HepG2 (cell line): ENCODE data around the gene INHBE. TPM values are rescaled to one million over a fixed set of nuclear protein-coding genes. Genes with fewer than 3 reads are reported as not detected.

Experiments used
- HNRNPK ChIP-seq: fragments of 200-400 bp; formaldehyde crosslinking; IDR thresholded peaks from 2 replicates; pipeline ENCODE4 v1.6.1; 2018; ENCODE audit warnings: low read length, low read depth, moderate library complexity, mild to moderate bottlenecking; ENCODE audit not compliant: poor library complexity, severe bottlenecking
- KDM5B ChIP-seq: sonication (generic); formaldehyde crosslinking; IDR thresholded peaks from 2 replicates; pipeline ENCODE4 v1.4.0; 2020; ENCODE audit warnings: missing genetic modification reagents, mild to moderate bottlenecking, borderline replicate concordance
- NR2F6 ChIP-seq, 2 experiments: IDR thresholded peaks; 2 replicates each; pipeline ENCODE4 v1.6.1; 2016; ENCODE audit warnings: antibody characterized with exemption in 1 of 2, mild to moderate bottlenecking in 1 of 2
- NR3C1 ChIP-seq: sonication (generic); formaldehyde crosslinking; IDR thresholded peaks from 2 replicates; pipeline ENCODE4 v1.4.0; 2020; ENCODE audit warnings: missing genetic modification reagents
- NRL ChIP-seq: sonication (generic); formaldehyde crosslinking; IDR thresholded peaks from 2 replicates; pipeline ENCODE4 v1.5.0; 2020; ENCODE audit warnings: missing genetic modification reagents, mild to moderate bottlenecking, moderate library complexity, borderline replicate concordance
- RBM22 ChIP-seq: fragments of 200-400 bp; formaldehyde crosslinking; optimal IDR thresholded peaks from 2 replicates; pipeline ENCODE3; 2017; ENCODE audit warnings: mild to moderate bottlenecking, low read length, moderate library complexity
- SSRP1 ChIP-seq: IDR thresholded peaks from 2 replicates; pipeline ENCODE4 v1.6.1; 2016; ENCODE audit warnings: control low read depth
- STAT5B ChIP-seq: sonication (generic); formaldehyde crosslinking; IDR thresholded peaks from 2 replicates; pipeline ENCODE4 v1.4.0; 2020; ENCODE audit warnings: missing genetic modification reagents
- ZBED4 ChIP-seq: sonication (generic); formaldehyde crosslinking; IDR thresholded peaks from 2 replicates; pipeline ENCODE4 v1.4.0; 2020; ENCODE audit warnings: missing genetic modification reagents, borderline replicate concordance
- ZBTB7B ChIP-seq: sonication (generic); formaldehyde crosslinking; IDR thresholded peaks from 2 replicates; pipeline ENCODE4 v1.4.0; 2020; ENCODE audit warnings: missing genetic modification reagents
- ZNF292 ChIP-seq: sonication (generic); formaldehyde crosslinking; IDR thresholded peaks from 2 replicates; pipeline ENCODE4 v1.8.1; 2022; ENCODE audit warnings: mild to moderate bottlenecking, low read depth, missing genetic modification reagents, borderline replicate concordance
- ZNF414 ChIP-seq: sonication (generic); formaldehyde crosslinking; IDR thresholded peaks from 2 replicates; pipeline ENCODE4 v1.5.0; 2020; ENCODE audit warnings: missing genetic modification reagents
- ZNF512B ChIP-seq: sonication (generic); formaldehyde crosslinking; IDR thresholded peaks from 2 replicates; pipeline ENCODE4 v1.5.1; 2020; ENCODE audit warnings: missing genetic modification reagents, mild to moderate bottlenecking, borderline replicate concordance
- ZNF550 ChIP-seq: sonication (generic); formaldehyde crosslinking; IDR thresholded peaks from 2 replicates; pipeline ENCODE4 v1.4.0; 2020; ENCODE audit warnings: mild to moderate bottlenecking, missing genetic modification reagents, borderline replicate concordance
- ZNF567 ChIP-seq: sonication (generic); formaldehyde crosslinking; IDR thresholded peaks from 2 replicates; pipeline ENCODE4 v1.8.1; 2023; ENCODE audit warnings: mild to moderate bottlenecking, missing genetic modification reagents, borderline replicate concordance
- ZNF747 ChIP-seq: sonication (generic); formaldehyde crosslinking; IDR thresholded peaks from 2 replicates; pipeline ENCODE4 v1.8.1; 2023; ENCODE audit warnings: missing genetic modification reagents, mild to moderate bottlenecking, borderline replicate concordance
- polyA plus RNA-seq, 8 experiments: library from polyadenylated mRNA; depleted of rRNA in 3 of 8; stranded (reverse) in 7 of 8; unstranded in 1 of 8; fragments of >200 nt; fragmentation: Illumina TruSeq in 4 of 8; extraction: Trizol in 4 of 8; gene quantifications; 2 replicates each; pipeline versions ENCODE4 v1.2.1 to v1.2.3, GENCODE V29; 2011 to 2016; ENCODE audit warnings: low read depth in 4 of 8, missing spikeins in 1 of 8, mixed read lengths in 1 of 8; ENCODE audit not compliant: insufficient read depth in 1 of 8
- total RNA-seq, 5 experiments: library from RNA; depleted of rRNA; stranded (reverse); fragments of >200 nt; fragmentation: Illumina TruSeq; extraction: Trizol; gene quantifications; 2 replicates each; pipeline ENCODE4 v1.2.3, GENCODE V29; 2016; ENCODE audit warnings: low read depth in 1 of 5
- TF ChIP-seq, protein P1 (sequence below): sonication (generic); formaldehyde crosslinking; IDR thresholded peaks from 2 replicates; pipeline ENCODE4 v1.5.1; 2020; ENCODE audit warnings: mild to moderate bottlenecking, missing genetic modification reagents, moderate library complexity

The INHBE gene
- total and polyA plus RNA-seq, 2 of the 13 experiments (the other 11 are each of a cell fraction or from before 2014, with no cell fraction given), result 17.0 to 32.0 TPM

GRCh38 chr12:57434517-57435223, 20.4 kb upstream of the INHBE start, which contains the start of gene INHBC (continued):
- TF ChIP-seq, protein P1, sequence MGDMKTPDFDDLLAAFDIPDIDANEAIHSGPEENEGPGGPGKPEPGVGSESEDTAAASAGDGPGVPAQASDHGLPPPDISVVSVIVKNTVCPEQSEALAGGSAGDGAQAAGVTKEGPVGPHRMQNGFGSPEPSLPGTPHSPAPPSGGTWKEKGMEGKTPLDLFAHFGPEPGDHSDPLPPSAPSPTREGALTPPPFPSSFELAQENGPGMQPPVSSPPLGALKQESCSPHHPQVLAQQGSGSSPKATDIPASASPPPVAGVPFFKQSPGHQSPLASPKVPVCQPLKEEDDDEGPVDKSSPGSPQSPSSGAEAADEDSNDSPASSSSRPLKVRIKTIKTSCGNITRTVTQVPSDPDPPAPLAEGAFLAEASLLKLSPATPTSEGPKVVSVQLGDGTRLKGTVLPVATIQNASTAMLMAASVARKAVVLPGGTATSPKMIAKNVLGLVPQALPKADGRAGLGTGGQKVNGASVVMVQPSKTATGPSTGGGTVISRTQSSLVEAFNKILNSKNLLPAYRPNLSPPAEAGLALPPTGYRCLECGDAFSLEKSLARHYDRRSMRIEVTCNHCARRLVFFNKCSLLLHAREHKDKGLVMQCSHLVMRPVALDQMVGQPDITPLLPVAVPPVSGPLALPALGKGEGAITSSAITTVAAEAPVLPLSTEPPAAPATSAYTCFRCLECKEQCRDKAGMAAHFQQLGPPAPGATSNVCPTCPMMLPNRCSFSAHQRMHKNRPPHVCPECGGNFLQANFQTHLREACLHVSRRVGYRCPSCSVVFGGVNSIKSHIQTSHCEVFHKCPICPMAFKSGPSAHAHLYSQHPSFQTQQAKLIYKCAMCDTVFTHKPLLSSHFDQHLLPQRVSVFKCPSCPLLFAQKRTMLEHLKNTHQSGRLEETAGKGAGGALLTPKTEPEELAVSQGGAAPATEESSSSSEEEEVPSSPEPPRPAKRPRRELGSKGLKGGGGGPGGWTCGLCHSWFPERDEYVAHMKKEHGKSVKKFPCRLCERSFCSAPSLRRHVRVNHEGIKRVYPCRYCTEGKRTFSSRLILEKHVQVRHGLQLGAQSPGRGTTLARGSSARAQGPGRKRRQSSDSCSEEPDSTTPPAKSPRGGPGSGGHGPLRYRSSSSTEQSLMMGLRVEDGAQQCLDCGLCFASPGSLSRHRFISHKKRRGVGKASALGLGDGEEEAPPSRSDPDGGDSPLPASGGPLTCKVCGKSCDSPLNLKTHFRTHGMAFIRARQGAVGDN (CRISPR knock-in tag), result peak; percentile 90
- peak; percentile 55; the same call in 1 of the 2 replicates for TF ChIP-seq KDM5B (CRISPR knock-in tag)
- TF ChIP-seq NR3C1, result no peak
- TF ChIP-seq NRL (CRISPR knock-in tag), result peak; percentile 73; the same call in 1 of the 2 replicates
- 0 out of 2 replicates have a peak, but pooled peaks have one; percentile 39 for TF ChIP-seq NR2F6 (IDR thresholded peaks at IDR 0.05)
- TF ChIP-seq NR2F6 (CRISPR knock-in tag; IDR thresholded peaks at IDR 0.05), result peak; percentile 59
- no peak for TF ChIP-seq ZNF567 (CRISPR knock-in tag)
- 0 out of 2 replicates have a peak, but pooled peaks have one; percentile 19 for TF ChIP-seq ZNF292 (CRISPR knock-in tag)
- TF ChIP-seq ZNF550 (CRISPR knock-in tag), result no peak
- TF ChIP-seq SSRP1 (CRISPR knock-in tag), result no peak
- TF ChIP-seq ZNF747 (CRISPR knock-in tag), result no peak
- no peak for TF ChIP-seq ZBED4 (CRISPR knock-in tag)
- no peak for TF ChIP-seq RBM22
- TF ChIP-seq ZNF414 (CRISPR knock-in tag), result 0 out of 2 replicates have a peak, but pooled peaks have one; percentile 31
- peak; percentile 64; the same call in 1 of the 2 replicates for TF ChIP-seq ZBTB7B (CRISPR knock-in tag)
- no peak for TF ChIP-seq STAT5B (CRISPR knock-in tag)
- TF ChIP-seq HNRNPK, result no peak
- TF ChIP-seq ZNF512B (CRISPR knock-in tag), result no peak
